Occipital lobe (tissue), 2 donors: ENCODE data around the gene KLHL29. TPM values are rescaled to one million over a fixed set of nuclear protein-coding genes. Genes with fewer than 3 reads are reported as not detected.

Source experiments
- DNase-seq: peaks from one replicate; lab custom pipeline; 2025; lab: John Stamatoyannopoulos, UW
- total RNA-seq: library from RNA; depleted of rRNA; stranded (reverse); fragments of >200 nt; gene quantifications from one replicate; pipeline ENCODE4 v1.2.3, GENCODE V29; 2014

Gene KLHL29
- total RNA-seq, 1 donor from 2014 or later = 8.4 TPM

DNA sequence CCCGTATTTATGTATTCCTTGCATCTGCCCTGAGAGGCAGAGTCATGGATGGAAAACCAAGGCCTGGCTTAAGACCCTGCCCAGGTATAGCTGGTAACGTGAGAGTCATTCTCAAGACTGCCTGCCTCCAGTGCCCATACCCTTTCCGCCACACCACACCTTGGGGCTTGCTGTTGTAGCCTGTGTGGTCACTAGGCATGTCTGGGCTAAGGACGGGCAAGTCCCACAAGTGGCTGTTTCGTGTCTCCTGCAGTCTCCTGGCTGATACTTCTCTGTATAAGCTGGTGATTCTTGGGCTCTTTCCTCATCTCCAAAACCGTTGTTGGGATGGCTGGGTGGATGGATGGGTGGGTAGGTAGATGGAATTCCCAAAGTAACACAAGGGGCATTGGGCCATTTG, 269.8 kb downstream of the KLHL29 start:
- no peak for DNase-seq

- peak; percentile 35 for DNase-seq
These were observed 271.1 kb downstream of the KLHL29 start for GRCh38 chr2:23655934-23656596.

GRCh38 chr2:23656597-23656973, 271.6 kb downstream of the KLHL29 start:
- peak; percentile 48 for DNase-seq

GRCh38 chr2:23657371-23657770, 272.4 kb downstream of the KLHL29 start:
- DNase-seq = no peak

- DNase-seq = no peak
These were observed 273.0 kb downstream of the KLHL29 start for GRCh38 chr2:23657934-23658333.

DNA sequence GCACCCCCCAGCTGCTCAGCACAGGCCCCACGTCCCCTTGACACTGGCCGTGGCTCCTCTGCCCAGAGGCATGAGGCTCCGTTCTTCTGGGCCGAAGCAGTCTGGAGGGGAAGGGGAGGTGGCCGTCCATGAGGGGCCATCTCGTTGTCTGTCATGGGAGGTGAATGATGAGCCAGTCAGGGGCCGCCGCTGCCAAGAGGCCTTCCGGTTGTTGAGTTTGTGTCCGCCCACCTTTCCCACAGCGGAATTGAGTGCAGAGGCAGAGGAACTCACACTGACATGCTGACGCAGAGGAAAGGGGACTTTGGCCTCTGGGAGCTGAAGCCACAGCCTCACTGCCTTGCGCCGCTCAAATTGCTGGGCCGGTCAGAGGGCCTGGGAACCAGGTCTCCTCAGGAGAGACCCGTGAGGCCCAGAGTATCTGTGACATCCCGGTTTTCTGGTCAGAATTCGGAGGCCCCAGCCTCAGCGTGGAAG, 273.5 kb downstream of the KLHL29 start:
- no peak for DNase-seq

GRCh38 chr2:23659328-23659727, 274.3 kb downstream of the KLHL29 start:
- DNase-seq = no peak

DNA sequence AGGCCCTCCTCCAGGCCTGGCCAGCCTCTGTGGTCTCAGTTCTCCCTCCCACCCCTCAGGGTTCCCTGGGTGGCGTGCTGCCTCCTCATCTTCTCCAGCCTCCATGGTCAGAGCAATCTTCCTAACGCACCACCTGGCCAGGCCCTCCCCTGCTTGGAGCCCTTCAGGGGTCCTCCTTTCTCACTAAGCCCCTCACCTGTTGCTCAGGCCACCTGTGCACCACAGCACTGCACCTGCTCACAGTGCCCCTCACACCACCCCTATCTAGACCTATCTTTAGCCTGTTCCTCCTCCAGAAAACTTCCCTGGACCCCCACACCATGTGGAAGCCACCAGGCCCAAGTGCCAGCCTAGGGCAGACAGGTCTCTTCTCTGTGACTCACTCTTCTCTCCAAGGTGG, 274.8 kb downstream of the KLHL29 start:
- DNase-seq = no peak

- DNase-seq = no peak
These were observed 275.3 kb downstream of the KLHL29 start for GRCh38 chr2:23660237-23660636.

- no peak for DNase-seq
These were observed 276.5 kb downstream of the KLHL29 start for GRCh38 chr2:23661276-23662050.

DNA sequence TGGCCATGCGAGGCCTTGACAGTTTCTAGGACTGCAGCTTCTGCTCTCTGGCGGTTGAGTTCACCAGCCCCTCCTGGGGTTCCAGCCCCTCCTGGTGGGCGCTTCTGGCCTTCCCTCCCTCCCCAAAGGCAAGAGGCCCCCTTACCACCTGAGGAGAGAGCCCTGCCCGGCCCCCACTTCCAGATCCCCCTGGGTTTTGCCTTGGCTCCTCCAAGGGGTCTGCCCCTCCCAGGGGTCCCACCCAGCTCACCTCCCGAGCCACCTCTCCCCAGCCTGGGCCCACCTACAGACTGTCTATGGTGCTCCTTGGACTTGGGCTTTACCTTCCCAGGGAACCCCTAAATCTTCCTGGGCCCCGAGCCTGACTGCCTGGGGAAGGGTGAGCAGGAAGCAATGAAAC, 277.5 kb downstream of the KLHL29 start:
- no peak for DNase-seq

DNA sequence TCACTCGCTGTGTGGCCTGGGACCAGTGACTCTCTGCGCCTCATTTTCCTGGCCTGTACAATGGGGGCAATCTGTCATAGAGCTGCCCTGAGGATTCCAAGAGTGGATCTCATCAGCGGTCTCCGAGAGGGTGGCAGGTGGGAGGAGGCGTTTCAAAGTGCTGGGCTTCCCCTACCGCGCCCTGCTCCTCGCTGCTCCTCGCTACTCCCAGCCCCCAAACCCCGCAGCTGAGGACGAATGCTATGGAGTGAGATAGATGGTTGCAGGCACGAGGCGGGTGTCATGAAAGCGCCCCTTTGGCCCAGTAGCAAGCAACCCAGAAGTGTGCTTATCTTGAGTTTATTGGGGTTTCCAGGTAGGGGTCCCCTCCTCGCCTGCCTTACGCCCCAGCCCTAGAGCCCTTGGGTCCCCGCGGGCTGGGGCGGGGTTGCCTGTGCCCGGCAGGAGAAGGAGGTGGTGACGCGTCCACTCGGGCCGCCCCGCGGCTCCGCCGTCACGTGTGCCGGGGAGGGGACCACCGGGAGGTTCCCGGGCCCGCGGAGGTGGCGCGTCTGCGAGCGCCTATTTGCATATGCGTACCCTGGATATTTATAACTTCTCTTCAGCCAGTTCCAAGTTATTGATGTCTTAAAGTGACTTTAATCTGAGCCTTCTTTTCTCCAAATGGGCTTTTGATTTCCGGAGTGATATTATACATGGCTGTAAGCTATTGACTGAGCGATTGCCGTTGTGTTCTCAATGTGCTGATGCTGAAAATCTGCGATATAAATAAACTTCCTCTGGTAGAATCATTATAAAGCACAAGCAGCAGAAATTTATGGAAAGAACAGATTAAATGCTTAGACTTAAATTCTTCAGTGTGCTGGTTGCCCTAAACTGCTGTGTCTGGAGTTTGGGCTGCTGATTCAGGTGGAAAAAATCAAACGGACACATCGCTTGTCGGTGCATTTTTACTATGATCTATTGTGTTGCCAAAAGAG, 278.3 kb downstream of the KLHL29 start:
- DNase-seq = no peak

GRCh38 chr2:23664066-23664788, 279.2 kb downstream of the KLHL29 start:
- DNase-seq = no peak

GRCh38 chr2:23666241-23666979, 281.4 kb downstream of the KLHL29 start:
- no peak for DNase-seq

- no peak for DNase-seq
These were observed 282.0 kb downstream of the KLHL29 start for GRCh38 chr2:23666980-23667357.

GRCh38 chr2:23668756-23669304, 283.9 kb downstream of the KLHL29 start:
- DNase-seq = no peak

DNA sequence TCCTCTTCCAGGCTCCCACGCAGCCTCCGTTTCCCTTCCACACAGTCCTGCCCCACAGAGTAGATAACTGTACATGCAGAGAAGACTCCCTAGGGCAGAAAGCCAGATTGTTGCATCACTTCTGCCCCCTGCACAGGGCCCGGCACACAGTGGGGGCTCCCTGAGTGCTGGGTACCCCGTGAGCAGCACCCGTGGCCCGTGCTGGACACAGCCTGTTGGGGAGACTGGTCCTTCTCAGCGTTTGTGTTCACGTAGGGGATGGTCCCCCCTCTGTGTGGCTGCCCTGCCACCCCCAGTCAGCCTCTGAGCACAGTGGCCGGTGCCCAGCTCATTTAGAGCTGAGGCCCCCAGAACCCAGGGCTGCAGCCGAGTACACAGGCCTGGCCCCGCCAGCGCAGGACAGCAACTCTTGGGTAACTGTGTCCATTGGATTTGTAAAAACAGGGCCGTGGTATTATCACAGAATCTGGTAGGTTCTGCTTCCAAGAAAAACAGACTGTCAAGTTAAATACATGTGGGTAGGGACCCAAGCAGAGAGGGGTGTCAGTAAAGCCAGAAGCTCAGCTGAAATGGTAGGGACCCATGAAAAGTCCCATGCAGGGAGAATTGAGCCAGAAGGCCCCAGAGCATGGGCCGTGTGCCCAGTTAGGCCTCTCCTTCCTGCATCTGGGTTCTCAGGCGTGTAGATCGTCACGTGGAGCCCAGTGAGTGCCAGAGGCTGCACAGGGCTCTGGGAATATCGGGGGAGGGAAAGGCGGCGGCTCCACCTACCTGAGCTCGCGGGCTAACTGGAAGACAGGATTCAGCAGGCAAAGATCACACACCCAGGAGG, 284.6 kb downstream of the KLHL29 start:
- no peak for DNase-seq

- no peak for DNase-seq
These were observed 285.2 kb downstream of the KLHL29 start for GRCh38 chr2:23670245-23670592.

GRCh38 chr2:23673082-23673481, 288.1 kb downstream of the KLHL29 start:
- DNase-seq = no peak
